Upper lobe of left lung (tissue), 6 donors: ENCODE measurements around the gene FGF3. TPM values are rescaled to one million over a fixed set of nuclear protein-coding genes. Genes with fewer than 3 reads are reported as not detected.

Experiments used
- ATAC-seq, 2 donors: fragments of 200-7000 bp; cut with Tn5 transposase; one replicate each; pipeline ENCODE4 v1.9.1; 2022; ENCODE audit warnings: mild to moderate bottlenecking in 2 of 2, moderate library complexity in 2 of 2; ENCODE audit not compliant: low FRiP score in 2 of 2
- DNase-seq, 2 donors: peaks; one replicate each; pipeline ENCODE4 v3.0.0-alpha.2; 2019 to 2020
- H3K27ac ChIP-seq, 4 donors: fragments of 200-600 bp; sonication (generic); one replicate each; pipeline ENCODE4 v1.5.1; 2016 to 2019
- H3K27me3 ChIP-seq, 4 donors: fragments of 200-600 bp; sonication (generic); one replicate each; pipeline ENCODE4 v1.5.1; 2017 to 2019
- H3K36me3 ChIP-seq, 4 donors: fragments of 200-600 bp; sonication (generic); one replicate each; pipeline ENCODE4 v1.5.1; 2016 to 2019
- H3K4me1 ChIP-seq, 4 donors: fragments of 200-600 bp; sonication (generic); one replicate each; pipeline ENCODE4 v1.5.1; 2018 to 2019
- H3K4me3 ChIP-seq, 4 donors: fragments of 200-600 bp; sonication (generic); one replicate each; pipeline ENCODE4 v1.5.1; 2017 to 2019; ENCODE audit warnings: mild to moderate bottlenecking in 2 of 4, moderate library complexity in 1 of 4
- H3K9me3 ChIP-seq, 4 donors: fragments of 200-600 bp; sonication (generic); one replicate each; pipeline ENCODE4 v1.5.1; 2018 to 2019
- EP300 ChIP-seq, 4 donors: sonication (generic); formaldehyde crosslinking; IDR thresholded peaks; one replicate each; pipeline ENCODE4 v1.5.1; 2017; ENCODE audit warnings: antibody characterized with exemption in 4 of 4, control low read depth in 2 of 4
- POLR2A ChIP-seq, 4 donors: fragments of 450-650 bp; IDR thresholded peaks; one replicate each; pipeline ENCODE4 v1.5.1; 2016 to 2017; ENCODE audit warnings: antibody characterized with exemption in 4 of 4, mild to moderate bottlenecking in 2 of 4
- POLR2AphosphoS5 ChIP-seq, 2 donors: sonication (generic); formaldehyde crosslinking; IDR thresholded peaks; one replicate each; pipeline ENCODE4 v1.5.1; 2017; ENCODE audit warnings: antibody characterized with exemption in 2 of 2
- WGBS, 2 donors: methylation state at CpG; one replicate each; pipeline ENCODE4 v1.1.5; 2017 to 2018; 5-methylcytosine and 5-hydroxymethylcytosine counted together
- total RNA-seq, 6 donors: library from RNA; depleted of rRNA in 4 of 6; stranded (reverse); fragments of >200 nt in 4 of 6; gene quantifications; one replicate each; pipeline versions ENCODE4 v1.1.0 to v1.2.1, GENCODE V29; 2016 to 2021
- TF ChIP-seq, protein P1 (sequence below), 6 experiments: fragments of 450-650 bp in 4 of 6; fragments of 200-600 bp in 2 of 6; sonication (generic) in 2 of 6; IDR thresholded peaks; one replicate each; pipeline ENCODE4 v1.5.1; 2016 to 2019; ENCODE audit warnings: antibody characterized with exemption in 6 of 6
- donor health status: DM: no; HTN: no; CAD: no; lungs with moderate emphysema.
- donor health status: DM: no; HTN: yes; CAD: no; lungs with severe emphysema.

FGF3 gene
- total RNA-seq, 6 donors from 2014 or later: not detected

GRCh38 chr11:69818231-69818602 is 999 bp downstream of the FGF3 start:
- no peak for ATAC-seq
- TF ChIP-seq POLR2A (IDR thresholded peaks at IDR 0.05): no peak
- TF ChIP-seq, protein P1, sequence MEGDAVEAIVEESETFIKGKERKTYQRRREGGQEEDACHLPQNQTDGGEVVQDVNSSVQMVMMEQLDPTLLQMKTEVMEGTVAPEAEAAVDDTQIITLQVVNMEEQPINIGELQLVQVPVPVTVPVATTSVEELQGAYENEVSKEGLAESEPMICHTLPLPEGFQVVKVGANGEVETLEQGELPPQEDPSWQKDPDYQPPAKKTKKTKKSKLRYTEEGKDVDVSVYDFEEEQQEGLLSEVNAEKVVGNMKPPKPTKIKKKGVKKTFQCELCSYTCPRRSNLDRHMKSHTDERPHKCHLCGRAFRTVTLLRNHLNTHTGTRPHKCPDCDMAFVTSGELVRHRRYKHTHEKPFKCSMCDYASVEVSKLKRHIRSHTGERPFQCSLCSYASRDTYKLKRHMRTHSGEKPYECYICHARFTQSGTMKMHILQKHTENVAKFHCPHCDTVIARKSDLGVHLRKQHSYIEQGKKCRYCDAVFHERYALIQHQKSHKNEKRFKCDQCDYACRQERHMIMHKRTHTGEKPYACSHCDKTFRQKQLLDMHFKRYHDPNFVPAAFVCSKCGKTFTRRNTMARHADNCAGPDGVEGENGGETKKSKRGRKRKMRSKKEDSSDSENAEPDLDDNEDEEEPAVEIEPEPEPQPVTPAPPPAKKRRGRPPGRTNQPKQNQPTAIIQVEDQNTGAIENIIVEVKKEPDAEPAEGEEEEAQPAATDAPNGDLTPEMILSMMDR (IDR thresholded peaks at IDR 0.05): no peak
- TF ChIP-seq POLR2AphosphoS5 (IDR thresholded peaks at IDR 0.05): no peak
- TF ChIP-seq EP300 (IDR thresholded peaks at IDR 0.05): no peak
- Histone ChIP-seq H3K4me1 (peaks cover 0 to 23% (median 0%) of the 10 kb centered on the region in 4 donors), H3K9me3 (no peaks in the 10 kb centered on the region), H3K36me3 (no peaks in the 10 kb centered on the region), H3K27me3 (peaks cover 0 to 34% (median 17%) of the 10 kb centered on the region in 4 donors), H3K27ac (no peak overlapping the region), H3K4me3 (no peak overlapping the region)
- 4 to 20% methylated on average over 4 to 14 of the region's 31 CpGs for WGBS, 2 donors
- no peak for DNase-seq

- no peaks in the 10 kb centered on the region for H3K36me3 ChIP-seq
- H3K27ac ChIP-seq: no peak overlapping the region
- peaks cover 0 to 23% (median 0%) of the 10 kb centered on the region in 4 donors for H3K4me1 ChIP-seq
- peaks cover 0 to 34% (median 17%) of the 10 kb centered on the region in 4 donors for H3K27me3 ChIP-seq
- no peaks in the 10 kb centered on the region for H3K9me3 ChIP-seq
- H3K4me3 ChIP-seq: no peak overlapping the region
- ATAC-seq (no peak), DNase-seq (peak in 1 of 2 donors; percentile 82)
- 1 to 3% methylated on average over 24 to 65 of the region's 107 CpGs for WGBS, 2 donors
- no peak for TF ChIP-seq EP300 (IDR thresholded peaks at IDR 0.05)
- TF ChIP-seq, protein P1 (IDR thresholded peaks at IDR 0.05): no peak
- no peak for TF ChIP-seq POLR2A (IDR thresholded peaks at IDR 0.05)
- no peak for TF ChIP-seq POLR2AphosphoS5 (IDR thresholded peaks at IDR 0.05)
These were observed 1.7 kb downstream of the FGF3 start for GRCh38 chr11:69817265-69818230.

DNA sequence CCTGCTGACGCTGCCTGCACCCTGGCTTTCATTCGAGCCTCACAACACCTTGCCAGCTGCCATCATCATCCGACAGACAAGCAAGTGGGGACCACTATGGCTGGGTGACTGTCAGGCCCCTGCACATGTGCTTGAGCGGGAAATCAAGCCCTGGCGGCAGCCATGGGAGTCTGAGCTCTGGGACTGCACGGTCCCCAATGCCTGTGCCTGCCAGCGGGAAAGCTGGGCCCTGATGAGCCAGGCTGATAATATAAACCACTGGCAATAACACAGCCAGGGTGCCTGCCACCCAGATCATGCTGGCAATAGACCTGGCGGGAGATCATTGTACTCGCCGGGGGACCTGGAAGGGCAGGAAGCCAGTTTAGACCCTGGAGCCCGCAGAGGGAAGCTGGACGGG is 2.5 kb downstream of the FGF3 start:
- H3K4me1 ChIP-seq: peaks cover 0 to 23% (median 0%) of the 10 kb centered on the region in 4 donors
- DNase-seq (peak in 1 of 2 donors; percentile 15), ATAC-seq (no peak)
- H3K27me3 ChIP-seq: peaks cover 0 to 34% (median 17%) of the 10 kb centered on the region in 4 donors
- no peaks in the 10 kb centered on the region for H3K36me3 ChIP-seq
- no peaks in the 10 kb centered on the region for H3K9me3 ChIP-seq
- no peak overlapping the region for H3K4me3 ChIP-seq
- H3K27ac ChIP-seq: no peak overlapping the region
- 0 to 28% methylated on average over 1 to 12 of the region's 12 CpGs for WGBS, 2 donors
- TF ChIP-seq POLR2A (IDR thresholded peaks at IDR 0.05) (no peak), EP300 (IDR thresholded peaks at IDR 0.05) (no peak), POLR2AphosphoS5 (IDR thresholded peaks at IDR 0.05) (no peak)
- TF ChIP-seq, protein P1 (IDR thresholded peaks at IDR 0.05): no peak

GRCh38 chr11:69815973-69816372 is 3.2 kb downstream of the FGF3 start:
- H3K36me3 ChIP-seq: no peaks in the 10 kb centered on the region
- WGBS, 2 donors: 76 to 92% methylated on average over 9 to 13 of the region's 13 CpGs
- H3K27me3 ChIP-seq: peaks cover 0 to 34% (median 17%) of the 10 kb centered on the region in 4 donors
- DNase-seq (peak in 1 of 2 donors; percentile 52), ATAC-seq (no peak)
- TF ChIP-seq EP300 (IDR thresholded peaks at IDR 0.05) (no peak), POLR2A (IDR thresholded peaks at IDR 0.05) (no peak), POLR2AphosphoS5 (IDR thresholded peaks at IDR 0.05) (no peak)
- TF ChIP-seq, protein P1 (IDR thresholded peaks at IDR 0.05): no peak
- peaks cover 0 to 23% (median 0%) of the 10 kb centered on the region in 4 donors for H3K4me1 ChIP-seq
- no peak overlapping the region for H3K4me3 ChIP-seq
- H3K9me3 ChIP-seq: no peaks in the 10 kb centered on the region
- H3K27ac ChIP-seq: no peak overlapping the region
